SKM-1 (cell line): Measurements from ENCODE around the gene FXYD1.

Experiments used
- DNase-seq: peaks from one replicate; lab custom pipeline; 2025; ENCODE audit not compliant: unreplicated experiment; lab: John Stamatoyannopoulos, UW

The FXYD1 gene

GRCh38 chr19:35184267-35184666 lies 45.6 kb downstream of the FXYD1 start:
- DNase-seq: no peak

- no peak for DNase-seq
These were observed 46.3 kb downstream of the FXYD1 start for GRCh38 chr19:35184884-35185283.
